NOMO-1 treated with dmso at 0.1 percent for 144 hours (cell line): Measurements from ENCODE around the gene CNTN2.

Source experiments
- DNase-seq: peaks from one replicate; lab custom pipeline; 2025; ENCODE audit not compliant: unreplicated experiment; lab: John Stamatoyannopoulos, UW

The CNTN2 gene

DNA sequence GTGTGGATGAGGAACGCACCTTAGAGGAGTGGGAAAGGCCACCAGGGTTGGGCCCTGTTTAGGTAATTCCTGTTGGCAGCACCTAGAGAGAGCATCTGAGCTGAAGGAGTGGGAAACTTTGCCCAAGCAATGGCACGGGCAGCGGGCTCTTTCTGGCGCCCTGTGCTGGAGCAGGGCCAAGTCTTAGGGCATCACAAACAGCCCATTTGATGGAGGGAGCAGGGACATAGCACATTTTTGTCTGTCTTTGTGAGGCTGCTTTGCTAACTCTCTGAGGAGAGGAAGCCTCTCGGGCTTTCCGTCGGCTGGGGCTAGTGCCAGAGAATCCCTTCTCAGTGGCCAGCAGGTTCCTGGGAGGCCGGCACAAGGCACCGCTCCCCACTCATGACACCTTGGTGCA is 22.5 kb upstream of the CNTN2 start:
- DNase-seq: no peak

DNA sequence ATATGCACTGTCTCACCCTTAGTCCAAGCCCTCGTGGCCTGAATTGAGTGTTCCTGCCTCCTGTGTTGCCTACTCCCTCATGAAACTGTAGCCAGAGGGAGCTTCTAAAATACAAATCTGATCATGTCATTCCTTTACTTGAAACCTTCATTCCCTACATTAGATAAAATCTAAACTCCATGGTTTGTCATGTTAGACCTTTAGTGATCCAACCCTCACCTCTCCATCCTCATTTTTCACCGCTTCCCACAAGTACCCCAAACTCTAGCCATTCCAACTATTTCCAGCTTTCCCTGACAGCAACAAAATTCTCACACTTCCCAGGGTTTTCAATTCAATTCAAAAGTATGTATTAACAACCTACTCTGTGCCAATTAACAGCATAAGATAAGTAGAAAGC is 18.3 kb upstream of the CNTN2 start:
- DNase-seq: no peak

DNA sequence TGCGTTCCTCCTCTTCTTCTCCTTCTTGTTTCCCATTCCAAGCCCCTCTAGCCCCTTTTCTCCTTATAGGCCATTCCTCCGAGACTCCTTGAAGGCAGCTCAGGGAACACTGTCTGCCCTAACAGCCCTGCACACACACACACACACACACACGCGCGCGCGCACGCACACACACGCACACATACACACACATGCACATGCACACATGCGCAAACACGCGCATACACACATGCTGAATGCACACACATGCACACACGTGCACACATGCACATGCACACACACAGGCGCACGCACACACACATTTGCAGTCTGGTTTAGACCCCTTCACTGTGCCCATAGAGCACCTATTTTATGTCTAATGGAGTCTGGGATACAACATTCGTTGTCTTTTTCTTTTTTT is 17.8 kb upstream of the CNTN2 start:
- DNase-seq: no peak

- DNase-seq: no peak
These were observed 16.8 kb upstream of the CNTN2 start for GRCh38 chr1:205026181-205026580.

GRCh38 chr1:205028390-205028789 is 14.6 kb upstream of the CNTN2 start:
- no peak for DNase-seq

- no peak for DNase-seq
These were observed 14.1 kb upstream of the CNTN2 start for GRCh38 chr1:205028924-205029323.

- DNase-seq: no peak
These were observed 12.8 kb upstream of the CNTN2 start for GRCh38 chr1:205030241-205030640.

- no peak for DNase-seq
These were observed 12.1 kb upstream of the CNTN2 start for GRCh38 chr1:205030896-205031295.

GRCh38 chr1:205032508-205032907 is 10.5 kb upstream of the CNTN2 start:
- DNase-seq: no peak

GRCh38 chr1:205037539-205037938 is 5.5 kb upstream of the CNTN2 start:
- no peak for DNase-seq

DNA sequence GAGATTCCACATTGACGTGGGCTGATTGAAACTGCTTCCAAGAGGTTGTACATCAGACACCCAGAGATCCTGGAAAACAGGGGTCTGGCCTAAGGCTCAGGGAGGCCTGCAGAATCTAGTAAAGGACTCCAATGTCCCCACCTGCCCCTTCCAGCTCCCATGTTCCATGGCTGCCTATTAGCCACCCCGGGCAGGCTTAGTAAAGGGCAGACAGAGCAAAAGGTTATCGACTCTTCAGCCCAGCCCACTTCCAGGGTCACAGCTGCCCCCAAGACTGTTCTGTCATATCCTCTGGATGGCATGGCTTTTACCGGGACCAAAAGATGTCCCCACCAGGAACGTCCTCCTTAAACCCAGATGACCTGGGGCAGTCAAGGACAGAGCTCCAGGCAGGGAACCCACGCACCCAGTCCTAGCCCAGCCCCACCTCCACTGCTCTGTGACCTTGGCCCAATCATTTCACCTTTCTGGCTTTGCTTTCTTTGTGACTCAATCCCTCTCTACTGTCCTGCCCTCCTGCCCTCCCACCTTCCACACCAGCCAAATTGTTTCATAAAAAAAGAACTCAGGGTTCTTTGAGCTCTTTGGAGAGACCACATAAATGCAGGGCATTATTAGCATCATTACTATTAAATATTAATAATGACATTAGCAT is 4.8 kb upstream of the CNTN2 start:
- no peak for DNase-seq

GRCh38 chr1:205041001-205041715 is 1.9 kb upstream of the CNTN2 start:
- DNase-seq: no peak

DNA sequence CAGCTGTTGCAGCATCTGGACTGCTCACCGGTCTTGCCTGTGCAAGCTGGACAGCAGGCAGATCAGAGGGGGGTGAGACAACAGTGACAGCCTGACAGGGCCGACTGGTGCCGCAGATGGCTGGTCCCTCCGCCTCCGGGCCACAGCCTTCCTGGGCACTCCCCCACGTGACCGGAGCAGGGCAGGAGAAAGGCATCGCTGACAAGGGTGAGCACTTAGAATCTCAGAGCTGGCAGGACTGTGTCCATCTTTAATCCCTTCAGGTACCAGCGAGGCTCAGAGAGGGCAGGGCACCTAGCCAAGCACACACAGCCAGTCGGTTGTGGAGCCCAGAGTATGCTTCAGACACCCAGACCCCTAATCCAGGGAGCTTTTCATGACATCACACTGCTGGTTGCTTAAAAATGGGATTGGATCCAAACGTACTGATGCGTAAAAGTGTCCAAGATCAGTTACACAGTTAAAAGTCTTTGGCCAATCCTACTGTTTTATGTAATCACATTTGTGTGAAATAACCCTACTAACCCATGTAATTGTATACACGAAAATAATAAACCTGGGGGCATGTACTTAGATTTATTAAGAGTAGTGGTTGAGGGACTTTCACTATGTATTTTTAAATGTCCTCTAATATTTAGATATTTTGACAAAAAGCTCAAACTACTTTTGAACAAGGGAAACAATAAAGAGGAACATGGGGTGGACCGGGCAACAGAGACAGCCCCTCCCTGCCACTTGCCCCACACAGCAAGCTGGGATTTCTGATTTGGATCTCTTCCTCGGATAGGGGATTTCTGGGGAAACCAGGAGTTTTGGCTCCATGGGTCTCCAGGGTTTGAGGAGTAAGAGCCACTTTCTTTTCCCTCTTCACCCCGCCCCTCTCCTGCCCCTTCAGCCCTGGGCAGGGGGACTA is 758 bp upstream of the CNTN2 start:
- no peak for DNase-seq

DNA sequence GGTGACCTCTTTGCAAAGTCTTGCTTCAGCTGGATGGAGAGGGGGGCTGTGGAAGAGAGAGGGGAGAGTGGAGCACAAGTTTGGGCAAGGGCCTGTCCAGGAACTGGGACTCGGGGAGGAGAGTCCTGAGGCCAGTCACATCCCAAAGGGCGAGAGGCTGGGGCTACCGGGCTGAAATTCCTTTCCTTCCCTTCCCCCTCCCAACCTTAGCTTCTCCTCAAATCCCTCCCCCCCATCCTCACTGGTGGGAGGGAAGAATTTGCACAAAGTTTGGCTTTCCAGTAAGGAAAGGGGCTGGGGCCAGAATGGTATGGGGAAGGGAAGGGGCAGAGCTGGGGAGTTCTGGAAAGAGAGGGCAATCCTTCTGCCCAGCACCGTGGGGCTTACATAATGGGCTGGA is 854 bp downstream of the CNTN2 start:
- no peak for DNase-seq

- DNase-seq: no peak
These were observed 1.7 kb downstream of the CNTN2 start for GRCh38 chr1:205044741-205045140.

DNA sequence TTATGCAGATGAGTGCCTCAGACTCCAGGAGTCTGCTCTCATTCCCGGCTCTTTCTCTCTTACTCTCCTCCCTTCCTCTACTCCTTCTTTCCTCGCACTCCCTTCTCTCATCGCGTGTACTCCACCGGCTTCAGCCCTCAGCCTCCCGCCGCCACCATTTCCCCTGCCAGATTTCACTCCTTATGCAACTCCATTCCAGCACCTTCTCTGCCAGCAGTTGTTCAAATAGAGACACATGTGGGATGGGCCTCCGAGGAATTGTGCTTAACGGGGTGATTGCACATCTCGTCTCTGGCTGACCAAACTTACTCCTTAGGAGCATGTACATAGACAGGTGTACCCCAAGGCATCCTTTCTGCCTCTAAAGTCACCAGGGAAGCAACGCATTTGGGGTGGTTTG is 2.1 kb downstream of the CNTN2 start:
- no peak for DNase-seq

- DNase-seq: no peak
These were observed 3.9 kb downstream of the CNTN2 start for GRCh38 chr1:205046870-205047269.

DNA sequence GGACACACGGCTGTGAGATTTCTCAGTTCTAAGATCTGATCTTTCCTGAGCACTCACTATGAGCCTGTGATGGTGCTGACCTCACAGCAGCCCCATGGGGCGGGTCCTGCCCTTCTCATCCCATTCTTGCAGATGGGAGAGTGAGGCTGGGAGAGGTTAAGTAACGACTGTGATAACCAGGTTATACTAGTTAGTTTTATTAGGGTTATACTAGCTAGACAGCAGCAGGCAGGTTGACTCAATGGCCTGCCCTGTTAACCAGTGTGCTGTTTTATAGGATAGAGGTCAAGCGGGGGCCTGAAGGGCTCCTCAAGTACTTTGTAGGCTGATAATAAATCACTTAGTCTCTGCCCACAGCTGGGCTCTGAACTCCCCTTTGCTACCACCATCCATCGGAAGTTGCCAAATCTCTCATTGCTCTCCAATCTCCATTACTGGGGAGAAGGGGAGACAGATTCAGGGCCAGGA is 4.8 kb downstream of the CNTN2 start:
- no peak for DNase-seq

- no peak for DNase-seq
These were observed 5.4 kb downstream of the CNTN2 start for GRCh38 chr1:205048382-205048781.

DNA sequence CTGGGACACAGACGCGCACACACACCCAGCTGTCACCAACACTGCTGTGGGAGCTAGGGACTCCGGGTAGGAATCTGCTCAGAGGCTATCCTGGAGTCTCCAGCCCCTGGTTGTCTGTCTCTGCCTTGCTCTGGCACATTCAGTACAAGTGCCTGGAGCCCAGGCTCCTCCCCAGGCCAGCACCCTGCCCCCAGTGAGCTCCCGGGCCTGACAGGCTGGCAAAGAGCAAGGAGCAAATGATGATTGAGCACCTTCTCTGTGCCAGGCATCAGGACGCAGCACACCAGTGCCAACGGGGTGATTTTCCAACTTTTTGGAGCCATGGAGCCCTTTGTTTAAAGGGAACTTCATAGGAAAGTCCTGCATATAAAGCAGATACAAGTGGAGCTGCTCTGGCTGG is 6.5 kb downstream of the CNTN2 start:
- no peak for DNase-seq

DNA sequence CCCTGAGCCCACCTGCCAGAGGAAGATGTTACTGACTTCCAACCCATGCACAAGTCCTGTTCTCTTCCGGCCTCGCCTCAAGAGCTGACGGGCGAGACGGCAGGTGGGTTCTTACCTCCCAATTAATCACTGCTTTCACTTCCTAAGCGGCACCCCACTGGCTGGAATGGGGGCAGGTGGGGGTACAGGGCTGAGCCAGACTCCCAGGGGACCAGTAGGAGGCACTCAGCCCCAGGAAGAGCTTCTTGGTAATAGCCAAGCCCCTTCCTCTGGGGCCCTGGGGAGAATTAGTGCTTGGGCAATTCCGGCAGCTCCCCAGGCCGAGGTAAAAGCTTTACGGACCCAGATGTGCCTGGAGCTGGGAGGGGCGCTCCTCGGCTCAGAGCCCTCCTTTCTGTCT is 9.7 kb downstream of the CNTN2 start:
- no peak for DNase-seq

- DNase-seq: no peak
These were observed 10.3 kb downstream of the CNTN2 start for GRCh38 chr1:205053296-205053695.
